Endothelial cell of umbilical vein (primary cell): Measurements from ENCODE around the gene NACAD. TPM values are rescaled to one million over a fixed set of nuclear protein-coding genes. Genes with fewer than 3 reads are reported as not detected.
A peak's percentile ranks its signal among the peaks of the same experiment; 100 is the strongest.

Source experiments
- BruUV-seq: library from RNA; stranded (reverse); fragments of 400-500 nt; replicated peaks from 2 replicates; lab custom pipeline; 2021; lab: Mats Ljungman, UMichigan
- CTCF ChIA-PET: fragments of 300-600, 350-600 bp; sonication (Branson Sonifier 250); formaldehyde crosslinking; loops from one replicate; lab custom pipeline; 2021; ENCODE audit warnings: antibody characterized with exemption, inconsistent platforms; lab: Charles Lee
- POLR2A ChIA-PET: fragments of 300-600, 350-600 bp; sonication (Branson Sonifier 250); formaldehyde crosslinking; loops from one replicate; lab custom pipeline; 2021; ENCODE audit warnings: antibody characterized with exemption, inconsistent platforms; lab: Charles Lee
- DNase-seq: peaks from one replicate; pipeline ENCODE4 v3.0.0-alpha.2; 2011; ENCODE audit warnings: low read depth, low spot score
- FAIRE-seq: peaks from 2 replicates; lab custom pipeline; 2011; peaks lifted over from hg19 to GRCh38; lab: Jason Lieb, UNC
- H2AFZ ChIP-seq: 2 replicates; pipeline ENCODE4 v1.6.0; 2012; ENCODE audit warnings: low read depth, low read length, control low read depth, inconsistent platforms
- H3K27ac ChIP-seq: 2 replicates; pipeline ENCODE4 v1.5.1; 2011; ENCODE audit warnings: low read depth, mild to moderate bottlenecking, control low read depth, low read length, moderate library complexity; ENCODE audit not compliant: insufficient read depth
- H3K27me3 ChIP-seq, 2 experiments: 2 replicates each; pipeline versions ENCODE4 v1.6.0 to v1.6.1; 2011; ENCODE audit warnings: low read length in 2 of 2, mixed read lengths in 1 of 2; ENCODE audit not compliant: control insufficient read depth in 2 of 2, insufficient read depth in 2 of 2
- H3K36me3 ChIP-seq, 2 experiments: 2 replicates in 1 of 2; 3 replicates in 1 of 2; pipeline ENCODE4 v1.5.1; 2011; ENCODE audit warnings: low read length in 2 of 2, mild to moderate bottlenecking in 1 of 2, moderate library complexity in 1 of 2; ENCODE audit not compliant: control insufficient read depth in 2 of 2, insufficient read depth in 2 of 2; ENCODE audit errors: extremely low read depth in 1 of 2
- H3K4me1 ChIP-seq: 3 replicates; pipeline ENCODE4 v1.5.1; 2011; ENCODE audit warnings: mild to moderate bottlenecking, low read length; ENCODE audit not compliant: control insufficient read depth, insufficient read depth; ENCODE audit errors: extremely low read depth
- H3K4me2 ChIP-seq: 2 replicates; pipeline ENCODE4 v1.6.1; 2011; ENCODE audit warnings: low read length, control low read depth, mixed read lengths; ENCODE audit not compliant: insufficient read depth
- H3K4me3 ChIP-seq, 3 experiments: fragments of 200-600 bp in 1 of 3; sonication (generic), shearing (Covaris generic) in 1 of 3; replicated peaks in 1 of 3; 2 replicates each; pipeline ENCODE4 v1.5.1; 2011 to 2016; ENCODE audit warnings: control low read depth in 3 of 3, low read length in 3 of 3, mild to moderate bottlenecking in 2 of 3, inconsistent platforms in 1 of 3, low read depth in 1 of 3, moderate library complexity in 1 of 3; ENCODE audit not compliant: insufficient read depth in 1 of 3
- H3K79me2 ChIP-seq: 2 replicates; pipeline ENCODE4 v1.6.0; 2012; ENCODE audit warnings: low read length, inconsistent platforms; ENCODE audit not compliant: control insufficient read depth, insufficient read depth
- H3K9ac ChIP-seq: replicated peaks from 2 replicates; pipeline ENCODE3; 2011; ENCODE audit warnings: low read length, control low read depth; ENCODE audit not compliant: insufficient read depth; ENCODE audit errors: extremely low read depth
- H3K9me1 ChIP-seq: replicated peaks from 3 replicates; pipeline ENCODE4 v1.6.0; 2011; ENCODE audit warnings: mild to moderate bottlenecking, low read length; ENCODE audit not compliant: control insufficient read depth, insufficient read depth; ENCODE audit errors: extremely low read depth
- H3K9me3 ChIP-seq: replicated peaks from 2 replicates; pipeline ENCODE4 v1.5.1; 2012; ENCODE audit warnings: low read length, inconsistent platforms; ENCODE audit not compliant: control insufficient read depth, insufficient read depth
- H4K20me1 ChIP-seq: replicated peaks from 2 replicates; pipeline ENCODE3; 2011; ENCODE audit warnings: mild to moderate bottlenecking, low read length; ENCODE audit not compliant: control insufficient read depth, insufficient read depth; ENCODE audit errors: extremely low read depth
- CTCF ChIP-seq, 2 donors: IDR thresholded peaks; 1 replicate in 1 of 2; 2 replicates in 1 of 2; pipeline ENCODE4 v1.5.1; 2011; ENCODE audit warnings: low read length in 2 of 2, mild to moderate bottlenecking in 2 of 2, moderate library complexity in 2 of 2, control low read depth in 1 of 2, inconsistent platforms in 1 of 2, low read depth in 1 of 2; ENCODE audit not compliant: insufficient read depth in 1 of 2; ENCODE audit errors: extremely low read depth in 1 of 2
- EZH2 ChIP-seq: IDR thresholded peaks from 2 replicates; pipeline ENCODE4 v1.6.1; 2012; ENCODE audit warnings: borderline replicate concordance, low read depth, mild to moderate bottlenecking, moderate library complexity, low read length, inconsistent platforms; ENCODE audit not compliant: severe bottlenecking
- dilution Hi-C: fragments of 300-500 bp; cut with MboI; formaldehyde crosslinking; loops from one replicate; pipeline ENCODE4 v1.15.0; 2019; ENCODE audit warnings: low sequenced_read_pairs; ENCODE audit not compliant: extremely low pct_ligation_motif_present
- intact Hi-C: fragments of 100-400 bp; cut with micrococcal nuclease; formaldehyde crosslinking; loops from one replicate; pipeline ENCODE4 v1.10.0; 2022
- polyA plus RNA-seq, 4 experiments: library from polyadenylated mRNA; depleted of rRNA in 3 of 4; stranded (reverse) in 3 of 4; unstranded in 1 of 4; fragments of >200 nt; gene quantifications; 2 replicates each; pipeline versions ENCODE4 v1.2.1 to v1.2.3, GENCODE V29; 2011 to 2012; ENCODE audit warnings: missing spikeins in 1 of 4
- total RNA-seq: library from RNA; stranded (reverse); gene quantifications from 2 replicates; pipeline ENCODE4 v1.2.3, GENCODE V29; 2021

NACAD gene
- total and polyA plus RNA-seq, 2 donors (not counting 3 experiments of a cell fraction or from before 2014, with no cell fraction given), result 1.4 to 6.6 TPM

DNA sequence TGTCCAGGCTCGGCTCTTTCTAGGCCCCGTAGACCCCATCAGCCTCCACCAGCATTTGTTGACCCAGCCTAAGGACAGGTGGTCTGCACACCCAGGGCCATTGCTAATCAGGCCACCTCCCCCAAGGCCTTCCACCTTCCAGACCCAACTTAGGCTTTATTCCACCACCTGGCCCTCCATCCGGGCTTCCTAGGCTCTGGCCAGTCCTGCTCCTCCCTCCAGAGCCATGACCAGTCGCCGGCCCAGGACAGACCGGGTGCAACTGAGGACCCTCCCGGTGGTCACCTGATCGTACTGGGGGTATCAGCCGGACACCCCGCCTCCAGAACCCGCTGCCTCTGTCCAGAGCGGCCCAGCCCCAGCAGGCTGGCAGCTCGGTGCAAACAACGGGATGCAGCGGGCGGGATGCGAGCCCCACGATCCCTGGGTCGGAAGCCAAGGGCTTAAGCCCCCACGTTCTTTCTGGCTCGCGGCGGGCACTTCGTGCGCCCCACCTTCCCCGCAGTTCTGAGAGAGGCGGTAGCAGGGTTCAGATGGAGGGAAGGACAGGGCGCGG lies 545 bp downstream of the NACAD start:
- POLR2A ChIA-PET, result no interaction called here
- dilution Hi-C loops, result no loop called here

More for the DNA sequence above, 545 bp downstream of the NACAD start:
- H3K4me1 ChIP-seq, result no peaks in the 10 kb centered on the region
- no peaks in the 10 kb centered on the region for H3K79me2 ChIP-seq
- H3K36me3 ChIP-seq, result no peaks in the 10 kb centered on the region
- peaks cover 3 to 11% of the 10 kb centered on the region in 2 experiments for H3K27me3 ChIP-seq
- H3K27ac ChIP-seq, result no peak overlapping the region
- DNase-seq (no peak), FAIRE-seq (no peak)
- H3K4me2 ChIP-seq, result no peak overlapping the region
- peak overlapping the region in 1 of 3 experiments; percentile 48 for H3K4me3 ChIP-seq
- no peaks in the 10 kb centered on the region for H3K9me3 ChIP-seq
- CTCF ChIA-PET, result interaction anchor here (1.6 to 2.4 kb wide), 2 partner anchors 114 to 115 kb away, joined by 9 to 10 read pairs; no protein-coding TSS in a partner anchor
- no TSS peak for BruUV-seq
- TF ChIP-seq EZH2 (no peak), CTCF (IDR thresholded peaks at IDR 0.05; ENCODE audit: extremely low read depth in 1 of 2, insufficient read depth in 1 of 2, low read depth in 1 of 2, low read length in 2 of 2) (no peak)
- no peaks in the 10 kb centered on the region for H4K20me1 ChIP-seq
- no peaks in the 10 kb centered on the region for H3K9me1 ChIP-seq
- H3K9ac ChIP-seq, result no peak overlapping the region
- intact Hi-C loops, result no loop called here
- no peak overlapping the region for H2AFZ ChIP-seq
